GM19328 (cell line): ENCODE data around the gene TNFAIP2.

Experiments used
- ATAC-seq: cut with Tn5 transposase; IDR thresholded peaks from one replicate; pipeline ENCODE4 v1.9.1; 2021; ENCODE audit warnings: mild to moderate bottlenecking, moderate library complexity; ENCODE audit not compliant: unreplicated experiment

The TNFAIP2 gene

DNA sequence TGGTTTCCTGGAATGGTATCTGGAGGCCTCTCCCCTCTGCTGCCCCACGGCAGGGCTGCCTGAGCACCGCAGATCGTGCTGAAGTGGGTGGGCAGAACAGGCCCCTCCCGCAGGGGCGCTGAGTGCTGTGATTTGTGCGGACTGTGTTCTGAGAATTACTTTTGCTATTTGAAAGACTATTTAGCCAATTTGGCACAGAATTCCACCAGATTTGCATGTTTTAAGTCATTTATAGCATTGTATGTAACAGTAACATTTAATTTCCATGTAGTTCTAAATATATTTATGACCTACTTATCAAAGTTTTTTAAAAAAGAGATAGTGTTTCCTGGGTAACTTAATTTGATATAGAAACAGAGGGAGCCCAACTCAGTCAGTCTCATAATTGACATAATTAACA is 55.3 kb downstream of the TNFAIP2 start:
- ATAC-seq, result no peak

DNA sequence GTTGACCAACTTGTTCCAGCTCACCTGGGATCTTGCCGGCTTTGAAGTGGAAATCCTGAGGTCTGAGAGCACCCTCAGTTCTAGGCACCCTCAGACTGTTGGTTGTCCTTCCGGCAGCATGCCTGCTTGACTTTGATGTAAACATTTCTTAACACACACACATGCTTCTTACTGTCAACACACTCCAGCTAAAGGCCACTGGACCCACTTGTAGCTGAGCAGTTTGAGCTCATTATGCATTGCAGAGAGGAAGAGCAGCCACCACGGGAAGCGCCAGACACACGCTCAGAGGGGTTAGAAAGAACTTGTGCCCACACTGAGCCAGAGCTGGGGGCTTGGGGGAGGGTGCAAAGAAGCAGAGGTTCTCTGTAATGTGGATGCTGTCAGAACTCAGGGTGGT is 55.8 kb downstream of the TNFAIP2 start:
- no peak for ATAC-seq

GRCh38 chr14:103180331-103180730 is 57.1 kb downstream of the TNFAIP2 start:
- ATAC-seq, result no peak

DNA sequence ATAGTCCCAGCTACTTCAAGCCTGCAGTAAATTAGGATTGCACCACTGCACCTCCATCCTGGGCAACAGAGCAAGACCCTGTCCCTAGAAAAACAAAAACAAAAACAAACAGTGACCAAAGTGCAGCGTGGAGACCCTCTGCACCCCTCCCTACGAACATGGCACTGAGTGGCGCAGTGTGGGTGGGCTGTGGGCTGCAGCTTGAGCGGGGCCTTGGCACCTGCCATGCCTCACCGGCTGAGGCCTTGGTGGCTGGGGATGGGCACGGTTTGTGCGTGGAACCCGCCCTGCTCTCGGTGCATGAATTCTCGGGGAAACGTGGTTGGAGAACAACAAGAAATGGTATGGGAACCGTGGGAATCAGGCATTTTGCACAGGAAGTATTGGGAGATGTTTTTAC is 60.8 kb downstream of the TNFAIP2 start:
- ATAC-seq, result no peak

GRCh38 chr14:103185051-103186029 is 62.1 kb downstream of the TNFAIP2 start:
- no peak for ATAC-seq

DNA sequence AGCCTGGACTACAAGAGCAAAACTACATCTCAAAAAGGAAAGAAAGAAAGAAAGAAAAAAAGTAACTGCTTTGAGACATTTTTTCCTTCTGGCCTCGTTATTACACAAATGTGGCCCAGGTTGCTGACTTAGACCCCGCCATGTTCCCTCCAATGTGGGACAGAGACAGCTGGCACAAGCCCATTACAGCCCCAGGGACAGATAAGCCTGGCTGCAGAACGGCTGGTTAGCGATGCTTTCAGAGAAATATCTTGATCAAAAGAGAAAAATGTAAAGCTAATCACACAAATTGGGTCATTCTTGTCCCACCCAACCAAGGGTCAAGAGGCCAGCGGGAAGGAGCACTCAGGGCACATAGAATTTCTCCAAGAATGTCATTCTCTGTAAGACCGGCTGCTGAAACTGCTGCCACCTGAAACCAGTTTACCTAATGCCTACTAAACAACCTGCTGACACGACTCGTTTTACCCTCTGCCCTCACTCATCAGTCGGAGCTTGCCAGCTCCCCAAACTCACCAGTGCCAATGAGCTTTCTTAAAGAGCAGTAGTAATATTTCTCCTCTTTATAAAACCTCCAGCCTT is 63.1 kb downstream of the TNFAIP2 start:
- no peak for ATAC-seq
